Endothelial cell (in vitro differentiated cells): Measurements from ENCODE around the gene FKBP14. TPM values are rescaled to one million over a fixed set of nuclear protein-coding genes. Genes with fewer than 3 reads are reported as not detected.

Experiments
- DNase-seq: peaks from one replicate; pipeline ENCODE4 v3.0.0; 2021; ENCODE audit warnings: low spot score
- H3K27ac Mint-ChIP-seq: one replicate; pipeline ENCODE4 v1.8.0; 2021; ENCODE audit warnings: mixed read lengths, inconsistent platforms; ENCODE audit not compliant: unreplicated experiment
- H3K27me3 Mint-ChIP-seq: one replicate; pipeline ENCODE4 v1.8.0; 2021; ENCODE audit warnings: mild to moderate bottlenecking, moderate library complexity, mixed read lengths, inconsistent platforms; ENCODE audit not compliant: unreplicated experiment
- H3K36me3 Mint-ChIP-seq: one replicate; pipeline ENCODE4 v1.8.0; 2021; ENCODE audit warnings: mild to moderate bottlenecking, low read depth, mixed read lengths, inconsistent platforms; ENCODE audit not compliant: unreplicated experiment
- H3K4me1 Mint-ChIP-seq: one replicate; pipeline ENCODE4 v1.8.0; 2021; ENCODE audit warnings: mild to moderate bottlenecking, mixed read lengths, inconsistent platforms; ENCODE audit not compliant: unreplicated experiment
- H3K4me3 Mint-ChIP-seq: one replicate; pipeline ENCODE4 v1.8.0; 2021; ENCODE audit warnings: mild to moderate bottlenecking, mixed read lengths, inconsistent platforms; ENCODE audit not compliant: unreplicated experiment
- H3K9me3 Mint-ChIP-seq: one replicate; pipeline ENCODE4 v1.8.0; 2021; ENCODE audit warnings: mixed read lengths, inconsistent platforms; ENCODE audit not compliant: unreplicated experiment
- CTCF ChIP-seq: fragments of 200-600 bp; sonication (generic); IDR thresholded peaks from one replicate; pipeline ENCODE4 v1.5.0; 2021; ENCODE audit warnings: antibody characterized with exemption; ENCODE audit not compliant: unreplicated experiment
- total RNA-seq: library from RNA; stranded (reverse); fragmentation: NEBNext Ultra II Directional; extraction: Animal tissue kit (Norgen Biotek cat#: 25700); gene quantifications from one replicate; pipeline ENCODE4 v1.2.1, GENCODE V29; 2021; ENCODE audit not compliant: unreplicated experiment

The FKBP14 gene
- total RNA-seq, 1 donor from 2014 or later: 15.1 TPM

- peaks cover 4% of the 10 kb centered on the region for H3K36me3 Mint-ChIP-seq
- no peaks in the 10 kb centered on the region for H3K9me3 Mint-ChIP-seq
- no peaks in the 10 kb centered on the region for H3K4me1 Mint-ChIP-seq
- no peak for TF ChIP-seq CTCF
- DNase-seq: no peak
- H3K27ac Mint-ChIP-seq: no peak overlapping the region
- H3K4me3 Mint-ChIP-seq: no peak overlapping the region
- no peaks in the 10 kb centered on the region for H3K27me3 Mint-ChIP-seq
Observed at GRCh38 chr7:30012757-30013156, 13.7 kb downstream of the FKBP14 start.

- Mint-ChIP-seq H3K27ac (no peak overlapping the region), H3K4me1 (no peaks in the 10 kb centered on the region), H3K36me3 (no peaks in the 10 kb centered on the region), H3K9me3 (no peaks in the 10 kb centered on the region), H3K4me3 (no peak overlapping the region), H3K27me3 (no peaks in the 10 kb centered on the region)
- TF ChIP-seq CTCF: no peak
- no peak for DNase-seq
Observed at GRCh38 chr7:30010021-30010420, 16.5 kb downstream of the FKBP14 start.

- no peak overlapping the region for H3K4me3 Mint-ChIP-seq
- no peak overlapping the region for H3K27ac Mint-ChIP-seq
- DNase-seq: no peak
Observed at GRCh38 chr7:30005464-30005863, 21.0 kb downstream of the FKBP14 start.

GRCh38 chr7:30003098-30003497 is 23.4 kb downstream of the FKBP14 start:
- Mint-ChIP-seq H3K4me3 (no peak overlapping the region), H3K27ac (no peak overlapping the region), H3K27me3 (no peaks in the 10 kb centered on the region), H3K36me3 (no peaks in the 10 kb centered on the region), H3K9me3 (no peaks in the 10 kb centered on the region), H3K4me1 (peaks cover 11% of the 10 kb centered on the region)
- DNase-seq: no peak
- no peak for TF ChIP-seq CTCF

More at GRCh38 chr7:30005464-30005863, 21.0 kb downstream of the FKBP14 start:
- TF ChIP-seq CTCF: no peak
- Mint-ChIP-seq H3K9me3 (no peaks in the 10 kb centered on the region), H3K4me1 (peaks cover 6% of the 10 kb centered on the region), H3K36me3 (no peaks in the 10 kb centered on the region), H3K27me3 (no peaks in the 10 kb centered on the region)

GRCh38 chr7:30001998-30002397 is 24.5 kb downstream of the FKBP14 start:
- DNase-seq: no peak
- Mint-ChIP-seq H3K27ac (no peak overlapping the region), H3K27me3 (no peaks in the 10 kb centered on the region), H3K9me3 (no peaks in the 10 kb centered on the region), H3K4me1 (peaks cover 11% of the 10 kb centered on the region), H3K36me3 (no peaks in the 10 kb centered on the region), H3K4me3 (no peak overlapping the region)
- no peak for TF ChIP-seq CTCF
